GM23248 (cell line): ENCODE measurements around the gene NHLRC1.

Experiments
- EZH2 ChIP-seq: fragments of 200-600 bp; sonication (generic); IDR thresholded peaks from 2 replicates; pipeline ENCODE4 v1.6.1; 2018; ENCODE audit warnings: antibody characterized with exemption, mild to moderate bottlenecking; ENCODE audit not compliant: insufficient read depth, poor library complexity, severe bottlenecking
- EZH2phosphoT487 ChIP-seq: fragments of 200-600 bp; sonication (generic); IDR thresholded peaks from 2 replicates; pipeline ENCODE4 v1.6.1; 2018; ENCODE audit warnings: antibody characterized with exemption, moderate library complexity, mild to moderate bottlenecking, low read depth; ENCODE audit not compliant: insufficient read depth

GRCh38 chr6:18168264-18168663 lies 45.8 kb upstream of the NHLRC1 start:
- TF ChIP-seq EZH2phosphoT487 = no peak
- TF ChIP-seq EZH2 = no peak
